A673 (cell line): Measurements from ENCODE around the gene IRF2.

Experiments used
- CTCF ChIP-seq: fragments of 300-800, 200-600 bp; sonication (generic); conservative IDR thresholded peaks from 2 replicates; pipeline ENCODE4 v1.5.1; 2017; ENCODE audit warnings: low read depth, mild to moderate bottlenecking, antibody characterized with exemption, low read length, moderate library complexity, mixed read lengths
- EZH2 ChIP-seq: fragments of 200-600 bp; sonication (generic); IDR thresholded peaks from 2 replicates; pipeline ENCODE4 v1.6.1; 2017; ENCODE audit warnings: borderline replicate concordance, low read depth, mild to moderate bottlenecking, mixed read lengths, antibody characterized with exemption, low read length; ENCODE audit not compliant: poor library complexity, severe bottlenecking

GRCh38 chr4:184347251-184348239 lies 126.8 kb downstream of the IRF2 start:
- TF ChIP-seq CTCF (no peak), EZH2 (no peak)
